Kidney (tissue), 14 donors: Measurements from ENCODE around the gene SCUBE2. TPM values are rescaled to one million over a fixed set of nuclear protein-coding genes. Genes with fewer than 3 reads are reported as not detected.

Experiments used
- DNase-seq, 5 donors: peaks; one replicate each; pipeline ENCODE4 v3.0.0-alpha.2; 2013 to 2020
- FAIRE-seq: peaks from 2 replicates; lab custom pipeline; 2012; peaks lifted over from hg19 to GRCh38; lab: Jason Lieb, UNC
- H3K27ac ChIP-seq, 2 donors: one replicate each; pipeline ENCODE4 v1.7.0; 2013; ENCODE audit warnings: low read depth in 2 of 2, low read length in 2 of 2, inconsistent platforms in 1 of 2
- H3K27me3 ChIP-seq: one replicate; pipeline ENCODE4 v1.7.1; 2013; ENCODE audit warnings: low read length, inconsistent platforms; ENCODE audit not compliant: control insufficient read depth, insufficient read depth
- H3K36me3 ChIP-seq, 3 donors: one replicate each; pipeline versions ENCODE4 v1.7.0 to v1.7.1; 2013; ENCODE audit warnings: low read length in 3 of 3, control low read depth in 1 of 3, inconsistent platforms in 1 of 3; ENCODE audit not compliant: insufficient read depth in 3 of 3, control insufficient read depth in 2 of 3
- H3K4me1 ChIP-seq, 3 donors: one replicate each; pipeline versions ENCODE4 v1.7.0 to v1.7.1; 2013; ENCODE audit warnings: low read length in 3 of 3, inconsistent platforms in 1 of 3, low read depth in 1 of 3; ENCODE audit not compliant: control insufficient read depth in 2 of 3, insufficient read depth in 2 of 3
- H3K4me3 ChIP-seq, 3 donors: one replicate each; pipeline versions ENCODE4 v1.7.0 to v1.8.1; 2013; ENCODE audit warnings: low read length in 3 of 3, control low read depth in 1 of 3, inconsistent platforms in 1 of 3
- H3K9ac ChIP-seq, 3 donors: one replicate each; pipeline versions ENCODE4 v1.7.0 to v1.7.1; 2013; ENCODE audit warnings: low read length in 3 of 3, control low read depth in 1 of 3, inconsistent platforms in 1 of 3
- H3K9me3 ChIP-seq, 3 donors: one replicate each; pipeline versions ENCODE4 v1.7.0 to v1.7.1; 2013; ENCODE audit warnings: low read length in 3 of 3, control low read depth in 1 of 3, inconsistent platforms in 1 of 3; ENCODE audit not compliant: control insufficient read depth in 2 of 3, insufficient read depth in 1 of 3
- CTCF ChIP-seq: IDR thresholded peaks from 3 replicates; pipeline ENCODE4 v1.5.1; 2012; ENCODE audit warnings: mild to moderate bottlenecking, moderate library complexity, borderline replicate concordance; ENCODE audit not compliant: insufficient read depth; ENCODE audit errors: extremely low read depth
- intact Hi-C: fragments of 100-400 bp; cut with DNase I; formaldehyde crosslinking; loops from one replicate; pipeline ENCODE4 v1.11.1; 2022
- polyA plus RNA-seq: library from polyadenylated mRNA; stranded (reverse); fragments of 350-450 nt; fragmentation: Illumina TruSeq; extraction: RNeasy Lipid Tissue Mini Kit (QIAGEN cat#74804); gene quantifications from one replicate; pipeline ENCODE4 v1.2.3, GENCODE V29; 2014; ENCODE audit warnings: low read depth, low replicate concordance; ENCODE audit not compliant: insufficient read depth
- total RNA-seq: library from RNA; stranded (reverse); fragmentation: NEBNext Ultra II Directional; extraction: Animal tissue kit (Norgen Biotek cat#: 25700); gene quantifications from one replicate; pipeline ENCODE4 v1.2.1, GENCODE V29; 2021
- donor health status: control.
- donor health status: control.
- donor health status: control.
- donor health status: control.
- donor health status: control.
- donor health status: DM: yes; HTN: yes; CAD: no.
- donor health status: Normal renal cell carcinoma (clear cell type).

The SCUBE2 gene
- total and polyA plus RNA-seq, 2 donors from 2014 or later, result 0.65 to 3.5 TPM

DNA sequence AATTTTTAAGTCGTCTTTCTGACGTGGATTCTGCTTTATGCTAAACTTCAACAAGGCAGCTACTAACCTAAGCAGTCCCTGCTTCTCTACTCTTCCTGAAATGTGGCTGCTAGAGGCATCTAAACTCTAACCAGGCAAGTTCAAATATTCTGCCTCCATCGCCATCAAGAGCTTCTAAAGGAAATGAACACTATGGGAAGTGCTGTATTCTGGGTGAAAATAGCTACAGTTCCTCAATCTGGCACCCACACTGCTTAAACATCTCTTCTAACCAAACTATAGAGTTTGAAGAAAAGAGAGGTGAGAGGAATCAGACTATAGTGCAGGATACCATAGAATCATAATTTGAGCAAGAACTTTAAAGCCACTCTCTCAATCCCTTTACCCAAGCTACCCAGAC is 93.9 kb downstream of the SCUBE2 start:
- Histone ChIP-seq H3K4me3 (no peak overlapping the region), H3K36me3 (no peaks in the 10 kb centered on the region), H3K27ac (no peak overlapping the region), H3K27me3 (peaks cover 3% of the 10 kb centered on the region), H3K4me1 (no peaks in the 10 kb centered on the region), H3K9ac (no peak overlapping the region), H3K9me3 (no peaks in the 10 kb centered on the region)
- no peak for TF ChIP-seq CTCF
- FAIRE-seq (no peak), DNase-seq (no peak)
- intact Hi-C loops, result no loop called here

- Histone ChIP-seq H3K27me3 (no peaks in the 10 kb centered on the region), H3K9me3 (no peaks in the 10 kb centered on the region), H3K4me1 (no peaks in the 10 kb centered on the region), H3K36me3 (no peaks in the 10 kb centered on the region), H3K27ac (no peak overlapping the region), H3K4me3 (no peak overlapping the region), H3K9ac (no peak overlapping the region)
- intact Hi-C loops, result no loop called here
- DNase-seq (no peak), FAIRE-seq (no peak)
- no peak for TF ChIP-seq CTCF
Measured at GRCh38 chr11:8989453-8989852, 101.9 kb downstream of the SCUBE2 start.

- H3K27me3 ChIP-seq, result no peaks in the 10 kb centered on the region
- no peak overlapping the region for H3K27ac ChIP-seq
- FAIRE-seq (no peak), DNase-seq (no peak)
- H3K36me3 ChIP-seq, result no peaks in the 10 kb centered on the region
- no peak overlapping the region for H3K9ac ChIP-seq
- H3K4me1 ChIP-seq, result no peaks in the 10 kb centered on the region
- TF ChIP-seq CTCF, result no peak
- intact Hi-C loops, result no loop called here
- no peak overlapping the region for H3K4me3 ChIP-seq
- H3K9me3 ChIP-seq, result no peaks in the 10 kb centered on the region
Measured at GRCh38 chr11:8988329-8989234, 102.8 kb downstream of the SCUBE2 start.
